GM21367 (cell line): ENCODE data around the gene TBX19.

ENCODE experiments used
- ATAC-seq: cut with Tn5 transposase; IDR thresholded peaks from one replicate; pipeline ENCODE4 v1.9.1; 2021; ENCODE audit not compliant: unreplicated experiment

TBX19 gene

DNA sequence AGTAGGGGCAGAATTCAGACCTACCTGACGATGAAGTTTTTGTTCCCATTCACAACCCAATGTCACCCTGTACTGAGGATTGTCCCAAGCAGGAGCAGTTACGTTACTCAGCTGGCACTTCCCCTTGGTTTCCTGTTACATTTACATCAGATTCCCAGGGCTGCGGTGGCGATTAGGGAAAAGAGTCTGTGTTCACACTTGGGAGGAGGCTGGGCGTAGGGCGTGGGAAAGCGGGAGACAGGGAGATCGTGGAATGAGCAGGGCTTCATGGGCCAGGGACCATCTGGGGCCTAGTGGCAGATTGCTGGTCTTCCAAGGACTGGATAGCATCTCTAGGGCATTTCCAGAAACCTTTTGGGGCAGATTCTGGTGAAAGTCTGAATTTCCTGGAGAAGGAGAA, 39.0 kb downstream of the TBX19 start:
- no peak for ATAC-seq

DNA sequence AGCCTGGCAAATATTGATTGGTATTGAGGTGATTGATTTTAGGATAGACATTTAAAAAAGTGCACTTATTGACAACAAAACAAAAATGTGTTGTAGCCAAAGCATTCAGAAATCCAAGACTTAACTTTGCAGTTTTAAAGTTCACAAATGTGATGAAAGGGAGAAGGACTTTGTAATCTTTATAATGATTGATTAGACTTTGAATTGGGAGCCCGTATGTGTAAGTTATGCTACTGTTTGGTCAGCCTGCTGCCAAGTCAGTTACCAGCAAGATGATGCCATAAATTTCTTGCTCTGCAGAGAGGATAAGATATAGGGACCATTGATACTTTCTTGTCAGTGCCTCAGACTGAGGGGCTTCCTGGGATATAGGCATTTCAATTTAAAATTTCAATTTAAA, 39.5 kb downstream of the TBX19 start:
- no peak for ATAC-seq

DNA sequence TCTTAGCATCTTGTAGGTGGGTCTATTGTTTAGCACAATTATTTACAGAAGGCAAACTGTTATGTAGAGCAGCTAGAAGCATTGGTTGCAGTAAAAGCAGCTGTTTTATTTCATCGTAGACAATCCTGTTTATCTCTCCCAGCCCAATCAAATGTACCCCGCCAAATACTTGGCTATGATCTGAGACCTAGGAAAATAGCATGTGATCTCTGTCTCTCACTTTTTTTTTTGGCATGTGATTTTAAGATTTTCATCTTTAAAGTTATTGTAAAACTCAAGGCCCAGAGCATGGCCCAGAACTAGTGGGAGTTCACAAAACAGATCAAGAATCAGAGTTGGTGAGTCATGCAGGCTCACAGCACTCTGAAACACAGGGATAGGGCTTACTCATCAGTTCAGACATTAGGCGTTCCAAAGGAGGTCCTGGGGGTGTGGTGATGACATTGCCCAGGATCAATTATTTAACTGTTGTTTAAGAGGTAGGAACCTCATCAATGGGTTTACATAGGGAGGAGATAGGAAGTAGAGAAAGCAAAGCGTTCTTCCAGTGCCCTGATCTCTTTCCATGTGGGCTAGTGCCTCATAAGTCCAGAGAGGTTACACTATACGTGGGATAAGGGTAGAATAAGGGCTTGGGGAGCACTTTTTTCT, 40.2 kb downstream of the TBX19 start:
- no peak for ATAC-seq

DNA sequence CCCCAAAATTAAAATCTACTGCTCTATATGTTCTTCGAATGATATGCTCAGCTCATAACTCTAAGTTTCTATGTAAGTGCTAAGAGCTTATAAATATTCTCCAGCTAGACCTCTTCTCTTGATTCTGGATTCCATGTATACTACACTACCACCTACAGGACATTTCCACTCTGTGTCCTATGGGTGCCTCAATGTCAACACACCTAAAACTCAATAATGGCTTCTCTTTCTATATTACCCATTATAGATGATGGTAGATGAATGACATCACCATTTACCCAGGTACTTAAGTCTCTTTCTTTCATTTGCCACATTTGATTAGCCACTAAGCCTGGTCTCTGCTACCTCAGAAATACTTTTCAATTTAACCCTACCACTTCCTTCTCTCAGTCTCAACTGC, 41.3 kb downstream of the TBX19 start:
- ATAC-seq, result no peak

DNA sequence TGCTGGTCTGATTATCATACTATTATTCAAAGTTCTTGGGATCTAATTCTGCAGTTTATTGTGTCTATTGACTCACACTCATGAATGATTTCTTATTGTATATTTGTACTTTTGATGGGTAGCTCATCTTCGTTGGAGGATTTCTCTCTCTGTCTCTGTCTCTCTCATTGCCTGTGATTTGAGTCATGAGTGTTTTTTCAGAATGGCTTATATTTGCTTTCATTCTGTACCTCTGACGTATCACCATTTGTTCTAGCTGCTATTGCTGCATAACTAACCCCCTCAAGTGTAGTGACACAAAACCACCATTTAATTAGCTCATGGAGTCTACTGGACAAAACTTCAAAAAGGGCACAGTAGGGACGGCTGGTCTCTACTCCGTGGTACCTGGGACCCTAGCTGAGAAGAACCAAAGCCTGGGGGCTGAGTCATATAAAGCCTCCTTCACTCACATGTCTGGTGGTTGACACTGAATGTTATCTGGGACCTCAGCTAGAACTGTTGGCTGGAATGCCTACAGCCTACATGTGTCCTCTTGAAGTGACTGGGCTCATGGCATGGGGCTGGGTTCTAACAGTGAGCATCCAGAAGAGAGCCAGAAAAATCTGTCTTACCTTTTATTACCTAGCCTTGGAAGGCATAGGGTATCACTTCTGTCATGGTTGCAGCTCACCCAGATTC, 44.2 kb downstream of the TBX19 start:
- ATAC-seq, result no peak

DNA sequence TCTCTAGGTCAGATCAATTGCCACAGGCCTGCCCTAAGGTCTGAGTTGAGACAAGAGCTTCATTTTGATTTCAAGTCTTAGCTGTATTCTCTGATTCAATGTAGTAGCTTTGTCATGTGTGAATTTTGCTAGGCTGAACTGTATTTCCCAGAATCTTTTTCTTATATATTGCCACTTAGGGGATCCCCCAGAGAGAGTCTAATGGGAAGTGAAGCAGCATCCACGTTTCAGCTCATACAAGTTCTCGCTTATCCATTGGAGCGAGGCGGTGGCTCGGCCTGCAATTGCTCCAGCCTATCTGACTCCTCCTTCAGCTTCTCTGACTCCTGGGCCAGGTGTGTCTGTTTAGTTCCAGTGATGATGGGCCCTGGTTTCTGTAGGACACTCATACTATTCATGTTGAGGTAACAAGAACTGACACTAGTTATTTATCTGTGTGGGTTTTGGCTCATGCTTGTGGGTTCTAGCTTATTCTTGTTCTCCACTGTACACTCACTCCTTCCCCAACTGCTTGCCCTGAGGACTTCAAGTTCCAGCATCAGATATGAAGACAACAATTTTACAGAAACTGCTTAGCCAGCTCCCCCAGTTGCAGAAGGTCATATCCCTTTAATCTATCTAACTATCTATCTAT, 48.2 kb downstream of the TBX19 start:
- no peak for ATAC-seq

DNA sequence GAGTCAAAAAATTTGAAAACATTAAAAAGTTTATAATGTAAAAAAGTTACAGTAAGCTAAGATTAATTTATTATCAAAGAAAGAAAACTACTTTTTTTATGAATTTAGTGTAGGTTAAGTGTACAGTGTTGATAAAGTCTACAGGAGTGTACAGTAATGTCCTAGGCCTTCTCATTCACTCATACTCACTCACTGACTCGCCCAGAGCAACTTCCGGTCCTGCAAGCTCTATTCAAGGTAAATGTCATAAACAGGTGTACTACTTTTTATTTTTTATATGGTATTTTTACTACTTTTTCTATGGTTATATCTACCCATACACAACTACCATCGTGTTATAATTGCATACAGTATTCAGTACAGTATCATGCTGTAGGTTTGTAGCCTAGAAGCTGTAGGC, 49.6 kb downstream of the TBX19 start:
- no peak for ATAC-seq

DNA sequence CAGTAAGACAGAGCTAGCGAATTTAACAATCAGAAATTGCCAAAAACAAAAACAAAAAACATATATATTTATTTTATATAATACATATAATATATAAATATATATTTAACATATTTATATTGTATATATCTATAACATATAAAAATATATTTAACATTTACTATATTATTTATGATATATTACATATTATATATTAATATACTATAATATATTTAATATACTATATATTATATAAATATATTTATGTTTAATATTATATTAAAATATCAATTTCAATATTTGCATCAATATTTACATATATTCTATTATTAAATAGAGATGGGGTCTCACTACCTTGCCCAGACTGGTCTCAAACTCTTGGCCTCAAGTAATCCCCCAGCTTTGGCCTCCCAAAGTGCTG, 50.9 kb downstream of the TBX19 start:
- no peak for ATAC-seq

DNA sequence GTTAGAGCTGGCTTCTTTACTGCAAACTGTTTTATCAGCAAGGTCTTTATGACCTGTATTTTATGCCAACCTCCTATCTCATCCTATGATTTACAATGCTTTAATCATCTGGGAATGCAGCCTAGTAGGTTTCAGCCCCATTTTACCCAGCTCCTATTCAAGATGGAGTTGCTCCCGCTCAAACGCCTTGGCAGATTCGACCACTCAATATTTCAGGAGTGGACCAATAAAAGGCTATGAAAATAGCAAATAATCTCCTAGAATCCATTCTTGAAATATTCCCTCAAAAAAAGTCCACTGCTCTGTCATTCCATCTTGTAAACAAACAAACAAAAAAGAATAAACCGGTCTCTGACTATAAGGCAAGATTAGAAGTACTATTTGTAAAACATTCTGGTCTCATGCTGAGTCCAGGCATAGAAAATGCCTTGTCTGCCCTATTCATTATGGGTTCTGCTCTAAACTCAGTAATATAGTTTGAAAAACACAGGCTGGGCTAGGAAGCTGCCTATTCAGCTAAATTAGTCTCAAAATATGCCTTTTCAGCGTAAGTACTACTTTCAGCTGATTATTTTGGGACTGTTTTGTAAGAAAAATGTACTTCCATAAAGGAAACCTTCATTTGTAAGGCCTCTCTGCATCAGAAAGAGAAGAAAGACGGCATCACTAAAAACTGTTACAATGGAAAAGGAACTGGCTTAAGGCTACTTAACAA, 53.0 kb downstream of the TBX19 start:
- ATAC-seq, result no peak

DNA sequence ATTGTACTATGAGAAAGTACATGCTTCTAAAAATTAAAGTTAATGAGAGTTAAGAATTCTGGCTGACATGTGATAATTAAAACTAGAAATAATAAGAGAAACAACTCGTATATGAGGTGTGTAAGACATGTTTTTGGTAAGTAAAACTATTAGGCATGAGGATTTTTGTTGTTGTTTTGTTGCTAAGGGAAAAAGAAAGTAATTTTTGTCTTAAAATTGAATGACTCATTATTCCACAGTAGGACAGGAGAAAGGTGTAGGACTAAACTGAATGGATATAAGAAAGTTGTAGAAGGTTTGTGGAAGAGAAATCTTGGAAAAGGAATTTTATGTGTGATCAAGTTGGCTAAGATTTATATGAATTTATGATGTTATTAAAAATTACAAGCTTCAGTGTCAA, 54.8 kb downstream of the TBX19 start:
- ATAC-seq, result no peak

DNA sequence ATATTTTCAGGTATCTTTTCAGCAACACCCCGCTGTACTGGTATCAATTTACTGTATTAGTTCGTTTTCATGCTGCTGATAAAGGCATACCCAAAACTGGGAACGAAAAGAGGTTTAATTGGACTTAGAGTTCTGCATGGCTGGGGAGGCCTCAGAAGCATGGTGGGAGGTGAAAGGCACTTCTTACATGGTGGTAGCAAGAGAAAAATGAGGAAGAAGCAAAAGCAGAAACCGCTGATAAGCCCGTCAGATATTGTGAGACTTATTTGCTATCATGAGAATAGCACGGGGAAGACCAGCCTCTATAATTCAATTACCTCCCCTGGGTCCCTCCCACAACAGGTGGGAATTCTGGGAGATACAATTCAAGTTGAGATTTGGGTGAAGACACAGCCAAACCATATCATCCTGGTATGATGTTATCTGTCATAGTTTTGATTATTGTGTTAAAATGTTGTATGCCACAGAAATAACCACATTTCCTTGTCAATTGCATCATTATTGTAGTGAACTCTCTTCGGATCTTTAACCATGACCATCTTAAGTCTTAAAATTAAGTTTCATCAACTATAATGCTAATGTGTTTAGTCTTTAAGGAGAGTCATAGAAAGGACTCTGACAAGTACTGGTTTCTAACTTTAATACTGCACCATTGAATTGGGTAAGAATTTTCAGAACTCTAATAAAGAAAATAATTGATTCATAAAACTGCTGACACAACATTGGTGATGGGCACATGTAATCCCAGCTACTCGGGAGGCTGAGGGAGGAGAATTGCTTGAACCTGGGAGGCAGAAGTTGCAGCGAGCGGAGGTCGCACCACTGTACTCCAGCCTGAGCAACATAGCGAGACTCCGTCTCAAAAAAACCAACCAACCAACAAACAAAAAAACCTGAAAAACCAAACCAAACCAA, 58.2 kb downstream of the TBX19 start:
- ATAC-seq, result no peak

DNA sequence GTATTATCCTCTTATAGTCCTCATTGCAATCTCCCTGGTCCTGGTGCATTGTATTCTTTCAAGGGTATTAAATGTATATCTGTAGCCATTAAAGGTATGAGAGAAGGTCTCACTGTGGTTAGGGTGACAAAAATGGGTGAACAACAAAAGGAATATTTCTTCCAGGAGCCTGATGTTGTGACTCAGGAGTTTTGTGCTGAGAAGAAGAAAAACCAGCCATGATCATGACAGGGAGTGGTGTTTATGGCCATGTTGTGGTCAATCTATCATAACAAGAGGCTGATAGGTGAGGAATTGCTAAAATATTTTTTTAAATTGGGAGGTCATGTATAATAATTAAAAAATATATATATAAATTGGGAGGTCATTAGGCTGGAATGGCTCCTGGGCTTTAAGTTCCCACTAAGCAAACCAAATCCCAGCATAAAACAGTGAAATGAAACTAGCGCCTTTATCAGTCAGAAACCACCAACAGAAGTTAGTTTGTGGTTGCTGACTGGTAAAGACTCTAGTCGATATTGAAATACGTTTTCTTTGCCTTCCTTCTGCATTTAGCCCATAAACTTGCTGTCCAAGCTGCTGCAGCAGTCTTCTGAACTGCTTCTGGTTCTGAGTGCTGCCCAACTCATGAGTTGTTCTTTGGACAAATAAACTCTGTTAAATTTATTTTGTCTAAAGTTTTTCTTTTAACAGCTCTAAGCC, 60.3 kb downstream of the TBX19 start:
- no peak for ATAC-seq

DNA sequence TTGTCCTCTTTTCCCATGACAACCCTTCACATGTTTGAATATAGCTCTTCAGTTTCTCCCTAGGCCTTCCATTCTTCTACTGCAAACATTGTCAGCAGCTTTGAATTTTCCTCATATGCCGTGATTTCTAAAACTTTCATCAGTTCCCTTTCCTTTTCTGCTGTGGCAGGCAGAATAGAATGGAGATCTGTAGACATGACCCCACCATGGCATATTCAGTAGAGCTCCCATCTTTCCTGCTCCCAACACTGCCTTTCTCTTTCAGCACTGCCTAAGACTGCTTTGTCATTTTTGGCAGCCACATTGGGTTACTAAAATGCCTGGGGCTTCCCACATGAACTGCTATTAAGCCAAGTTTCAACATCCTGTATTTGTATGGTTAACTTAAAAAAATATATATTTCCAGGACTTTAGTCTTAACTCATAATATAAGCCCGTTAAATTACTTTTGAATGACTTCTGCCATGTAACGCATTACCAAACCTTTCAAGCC, 60.9 kb downstream of the TBX19 start:
- ATAC-seq, result no peak

DNA sequence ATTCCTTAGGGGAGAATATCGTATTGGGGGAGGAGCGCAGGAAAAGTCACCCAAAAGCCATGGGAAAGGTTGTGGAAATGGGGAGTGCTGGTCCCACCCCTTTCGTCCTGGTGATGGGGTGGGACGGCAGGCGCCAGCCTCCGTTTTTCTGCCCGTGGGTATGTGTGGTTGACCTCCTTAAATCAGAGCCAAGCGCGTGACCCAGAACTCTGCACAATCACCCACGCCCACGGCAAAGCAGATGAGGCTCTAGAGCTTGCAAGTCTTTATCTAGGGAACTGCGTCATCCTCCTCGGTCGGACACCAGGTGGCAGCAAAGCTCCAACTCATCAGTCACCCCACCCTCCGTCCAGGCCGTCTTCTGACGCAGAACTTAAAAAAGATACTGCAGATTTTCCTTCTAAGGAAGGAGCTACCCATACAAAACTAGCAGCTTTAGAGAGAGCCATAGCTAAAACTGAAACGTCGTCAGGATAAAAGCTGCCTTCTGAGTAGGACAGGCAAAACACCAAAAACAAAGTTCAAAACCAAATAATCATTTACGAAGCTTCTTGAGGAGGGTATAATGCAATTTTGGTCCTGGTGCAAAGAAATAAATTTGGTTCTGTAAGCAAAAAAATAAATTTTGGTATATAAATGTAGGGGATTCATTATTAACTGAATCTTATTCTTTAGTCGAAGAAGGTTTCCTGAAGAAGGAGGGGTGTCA, 62.0 kb downstream of the TBX19 start:
- peak; percentile 98 for ATAC-seq

DNA sequence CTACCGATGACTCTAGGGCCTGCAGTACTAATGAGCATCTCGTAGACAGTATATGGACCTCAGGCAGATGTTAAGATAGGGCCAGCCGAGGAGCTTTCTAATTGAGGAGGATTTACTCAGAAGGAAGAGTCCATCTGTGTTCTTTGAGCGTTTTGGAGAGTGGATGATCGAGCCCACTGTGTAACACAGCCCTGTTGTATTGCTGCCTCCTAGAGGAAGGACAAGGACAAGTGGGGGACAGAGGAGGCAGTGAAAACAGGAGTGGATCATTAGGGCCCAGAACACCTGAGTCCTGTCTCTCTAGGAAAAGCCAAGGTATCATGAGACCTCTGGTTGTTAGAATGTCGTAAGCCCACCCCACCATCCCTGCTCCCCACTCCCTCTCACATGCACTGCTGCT, 62.9 kb downstream of the TBX19 start:
- no peak for ATAC-seq

DNA sequence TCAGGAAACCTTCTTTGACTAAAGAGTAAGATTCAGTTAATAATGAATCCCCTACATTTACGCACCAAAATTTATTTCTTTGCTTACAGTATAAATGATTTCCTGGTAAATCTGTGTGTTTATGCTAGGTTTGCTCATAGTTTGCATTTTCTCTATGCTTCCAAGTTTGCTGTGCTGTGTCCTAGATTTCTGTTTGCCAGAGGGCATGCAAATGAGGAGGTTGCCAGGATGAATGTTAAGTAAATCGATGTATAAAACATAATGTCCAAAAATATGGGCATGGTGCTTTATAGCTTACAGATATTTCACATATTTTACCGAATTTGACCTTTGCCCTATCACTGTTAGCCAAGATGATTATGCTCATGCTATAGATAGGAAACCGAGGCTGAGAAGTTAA, 63.8 kb downstream of the TBX19 start:
- ATAC-seq, result no peak

DNA sequence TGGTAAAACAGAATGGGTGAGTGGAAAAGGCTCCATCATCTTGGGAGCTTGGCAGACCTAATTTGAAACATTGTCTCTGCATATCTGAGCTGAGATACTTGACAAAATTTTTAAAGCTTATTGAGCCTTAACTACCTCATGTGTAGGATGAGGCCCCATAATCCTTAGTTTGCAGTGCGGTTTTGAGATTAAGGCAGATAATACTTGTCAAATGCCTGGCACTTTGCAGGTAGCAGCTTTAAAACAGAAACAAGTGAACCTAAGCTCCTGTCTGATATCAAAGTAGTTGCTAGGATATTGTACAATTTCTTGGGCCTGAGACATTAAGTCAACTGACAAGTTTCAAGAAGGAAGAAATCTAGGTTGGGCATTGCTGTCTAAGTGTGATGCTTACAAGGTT, 65.3 kb downstream of the TBX19 start:
- no peak for ATAC-seq

DNA sequence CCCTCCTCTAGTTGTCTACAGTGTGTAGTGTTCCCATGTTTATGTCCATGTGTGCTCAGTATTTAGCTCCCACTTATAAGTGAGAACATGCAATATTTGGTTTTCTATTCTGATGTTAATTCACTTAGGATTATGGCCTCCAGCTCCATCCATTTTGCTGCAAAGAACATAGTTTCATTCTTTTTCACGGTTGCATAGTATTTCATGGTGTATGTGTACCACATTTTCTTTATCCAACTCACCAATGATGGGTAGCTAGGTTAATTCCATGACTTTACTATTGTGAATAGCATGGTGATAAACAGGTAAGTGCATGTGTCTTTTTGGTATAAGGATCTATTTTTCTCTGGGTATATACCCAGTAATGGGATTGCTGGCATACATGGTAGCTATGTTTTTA, 67.0 kb downstream of the TBX19 start:
- no peak for ATAC-seq

DNA sequence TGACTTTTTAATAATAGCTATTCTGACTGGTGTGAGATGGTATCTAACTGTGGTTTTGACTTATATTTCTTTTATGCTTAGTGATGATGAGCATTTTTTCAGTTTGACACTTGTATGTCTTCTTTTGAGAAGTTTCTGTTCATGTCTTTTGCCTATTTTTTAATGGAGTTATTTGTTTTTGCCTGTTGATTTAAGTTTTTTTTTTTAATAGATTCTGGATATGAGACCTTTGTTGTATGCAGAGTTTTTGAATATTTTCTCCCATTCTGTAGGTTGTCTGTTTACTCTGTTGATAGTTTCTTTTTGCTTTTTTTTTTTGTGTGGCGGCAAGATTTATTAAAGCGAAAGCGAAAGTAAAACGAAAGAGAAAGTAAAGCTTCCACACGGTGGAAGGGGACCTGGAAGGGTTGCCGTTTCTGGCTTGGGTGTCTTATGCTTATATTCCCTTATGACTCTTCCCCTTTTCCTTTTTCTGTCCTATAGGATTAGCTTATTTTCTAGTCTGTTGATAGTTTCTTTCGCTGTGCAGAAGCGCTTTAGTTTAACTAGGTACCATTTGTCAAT, 67.6 kb downstream of the TBX19 start:
- ATAC-seq, result no peak
